Body of pancreas (tissue), 4 donors: ENCODE measurements around the gene TFRC. TPM values are rescaled to one million over a fixed set of nuclear protein-coding genes. Genes with fewer than 3 reads are reported as not detected.
"Not testable (repeated sequence)": the region's sequence is repeated elsewhere in the genome, so short reads cannot be mapped to it uniquely, and the experiment has no call there.

Experiments
- ATAC-seq: fragments of 150-250 bp; one replicate; pipeline ENCODE4 v1.9.1; 2016
- DNase-seq, 4 donors: peaks; one replicate each; pipeline ENCODE4 v3.0.0-alpha.2; 2019
- H3K27ac ChIP-seq, 4 donors: fragments of 200-600 bp; sonication (generic); 1 replicate in 3 of 4; 2 replicates in 1 of 4; pipeline versions ENCODE4 v1.5.1 to v1.6.1; 2016 to 2019; ENCODE audit warnings: mild to moderate bottlenecking in 1 of 4, mixed read lengths in 1 of 4, moderate library complexity in 1 of 4
- H3K27me3 ChIP-seq, 2 donors: fragments of 200-600 bp; sonication (generic); one replicate each; pipeline ENCODE4 v1.6.0; 2016; ENCODE audit warnings: mild to moderate bottlenecking in 1 of 2
- H3K36me3 ChIP-seq, 2 donors: fragments of 200-600 bp; sonication (generic); replicated peaks in 1 of 2; 2 replicates each; pipeline ENCODE4 v1.5.1; 2016; ENCODE audit warnings: low read depth in 2 of 2; ENCODE audit not compliant: insufficient read depth in 1 of 2
- H3K4me1 ChIP-seq: fragments of 200-600 bp; sonication (generic); one replicate; pipeline ENCODE4 v1.6.0; 2016
- H3K4me3 ChIP-seq, 2 donors: fragments of 200-600 bp; sonication (generic); 1 replicate in 1 of 2; 2 replicates in 1 of 2; pipeline ENCODE4 v1.5.1; 2016 to 2019
- H3K9me3 ChIP-seq, 3 donors: fragments of 200-600 bp; sonication (generic); 1 replicate in 2 of 3; 2 replicates in 1 of 3; pipeline ENCODE4 v1.5.1; 2016
- POLR2A ChIP-seq, 3 donors: fragments of 450-650 bp; IDR thresholded peaks; one replicate each; pipeline ENCODE4 v1.6.1; 2016; ENCODE audit warnings: antibody characterized with exemption in 3 of 3, mild to moderate bottlenecking in 2 of 3
- WGBS, 2 donors: methylation state at CpG; one replicate each; pipeline ENCODE4 v1.1.5; 2017; 5-methylcytosine and 5-hydroxymethylcytosine counted together
- intact Hi-C: fragments of 100-400 bp; cut with DNase I; formaldehyde crosslinking; loops from one replicate; pipeline ENCODE4 v1.15.1; 2023
- total RNA-seq, 2 donors: library from RNA; depleted of rRNA; stranded (reverse); fragments of >200 nt; gene quantifications; one replicate each; pipeline ENCODE4 v1.1.0, GENCODE V29; 2016
- TF ChIP-seq, protein P1 (sequence below), 7 experiments: fragments of 450-650 bp in 4 of 7; fragments of 200-600 bp in 3 of 7; sonication (generic) in 3 of 7; IDR thresholded peaks; one replicate each; pipeline ENCODE4 v1.5.1; 2016 to 2019; ENCODE audit warnings: antibody characterized with exemption in 7 of 7

TFRC gene
- total RNA-seq, 2 donors from 2014 or later, result 23.6 to 51.7 TPM

DNA sequence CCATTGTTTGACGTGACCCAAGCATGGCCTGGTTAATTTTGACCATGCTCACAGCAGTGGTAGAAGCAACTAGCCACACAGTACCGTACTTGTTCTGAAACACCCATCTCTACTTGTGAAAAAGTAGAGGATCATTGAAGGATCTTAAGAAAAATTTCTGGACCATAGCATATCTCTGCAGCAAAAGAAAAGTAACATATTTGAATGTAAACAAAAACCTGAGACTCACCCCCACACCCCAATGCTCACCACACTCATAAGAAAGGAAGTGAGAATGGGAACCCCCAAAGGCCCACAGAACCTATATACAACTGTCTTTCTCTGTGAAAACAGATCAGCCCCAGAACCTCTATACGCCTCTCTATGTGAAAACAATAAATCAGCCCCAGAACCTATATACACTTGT, 33.8 kb upstream of the TFRC start:
- Histone ChIP-seq H3K9me3 (no peaks in the 10 kb centered on the region), H3K27ac (no peak overlapping the region), H3K4me1 (no peaks in the 10 kb centered on the region), H3K36me3 (no peaks in the 10 kb centered on the region), H3K27me3 (no peaks in the 10 kb centered on the region), H3K4me3 (no peak overlapping the region)
- no peak for TF ChIP-seq POLR2A (IDR thresholded peaks at IDR 0.05)
- TF ChIP-seq, protein P1, sequence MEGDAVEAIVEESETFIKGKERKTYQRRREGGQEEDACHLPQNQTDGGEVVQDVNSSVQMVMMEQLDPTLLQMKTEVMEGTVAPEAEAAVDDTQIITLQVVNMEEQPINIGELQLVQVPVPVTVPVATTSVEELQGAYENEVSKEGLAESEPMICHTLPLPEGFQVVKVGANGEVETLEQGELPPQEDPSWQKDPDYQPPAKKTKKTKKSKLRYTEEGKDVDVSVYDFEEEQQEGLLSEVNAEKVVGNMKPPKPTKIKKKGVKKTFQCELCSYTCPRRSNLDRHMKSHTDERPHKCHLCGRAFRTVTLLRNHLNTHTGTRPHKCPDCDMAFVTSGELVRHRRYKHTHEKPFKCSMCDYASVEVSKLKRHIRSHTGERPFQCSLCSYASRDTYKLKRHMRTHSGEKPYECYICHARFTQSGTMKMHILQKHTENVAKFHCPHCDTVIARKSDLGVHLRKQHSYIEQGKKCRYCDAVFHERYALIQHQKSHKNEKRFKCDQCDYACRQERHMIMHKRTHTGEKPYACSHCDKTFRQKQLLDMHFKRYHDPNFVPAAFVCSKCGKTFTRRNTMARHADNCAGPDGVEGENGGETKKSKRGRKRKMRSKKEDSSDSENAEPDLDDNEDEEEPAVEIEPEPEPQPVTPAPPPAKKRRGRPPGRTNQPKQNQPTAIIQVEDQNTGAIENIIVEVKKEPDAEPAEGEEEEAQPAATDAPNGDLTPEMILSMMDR (IDR thresholded peaks at IDR 0.05), result no peak
- intact Hi-C loops, result no loop called here
- 82 to 89% methylated on average over 3 of the region's 3 CpGs for WGBS, 2 donors
- DNase-seq, result no peak
- ATAC-seq, result no peak

DNA sequence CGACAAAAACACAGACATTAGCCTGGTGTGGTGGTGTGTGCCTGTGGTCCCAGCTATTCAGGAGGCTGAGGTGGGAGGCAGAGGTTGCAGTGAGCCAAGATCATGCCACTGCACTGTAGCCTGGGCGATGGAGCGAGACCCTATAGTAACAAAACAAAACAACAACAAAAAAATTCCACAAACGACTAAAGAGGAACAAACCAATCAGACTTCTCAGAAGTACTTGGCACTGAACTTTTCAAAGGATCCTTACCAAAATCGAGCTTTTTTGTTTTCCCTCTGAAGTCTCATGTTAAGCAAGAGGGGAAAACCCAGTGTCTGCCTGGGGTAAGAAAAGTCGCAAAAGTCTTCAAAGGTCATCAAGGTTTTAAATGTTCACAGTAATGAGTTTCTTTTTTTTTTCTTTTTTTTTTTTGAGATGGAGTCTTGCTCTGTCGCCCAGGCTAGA, 30.1 kb upstream of the TFRC start:
- no peak for DNase-seq
- no peak for TF ChIP-seq POLR2A (IDR thresholded peaks at IDR 0.05)
- TF ChIP-seq, protein P1 (IDR thresholded peaks at IDR 0.05), result no peak
- no peak for ATAC-seq
- Histone ChIP-seq H3K4me3 (no peak overlapping the region), H3K27me3 (no peaks in the 10 kb centered on the region), H3K36me3 (no peaks in the 10 kb centered on the region), H3K9me3 (no peaks in the 10 kb centered on the region), H3K27ac (no peak overlapping the region), H3K4me1 (no peaks in the 10 kb centered on the region)
- 54 to 65% methylated on average over 7 of the region's 7 CpGs for WGBS, 2 donors
- intact Hi-C loops, result no loop called here

DNA sequence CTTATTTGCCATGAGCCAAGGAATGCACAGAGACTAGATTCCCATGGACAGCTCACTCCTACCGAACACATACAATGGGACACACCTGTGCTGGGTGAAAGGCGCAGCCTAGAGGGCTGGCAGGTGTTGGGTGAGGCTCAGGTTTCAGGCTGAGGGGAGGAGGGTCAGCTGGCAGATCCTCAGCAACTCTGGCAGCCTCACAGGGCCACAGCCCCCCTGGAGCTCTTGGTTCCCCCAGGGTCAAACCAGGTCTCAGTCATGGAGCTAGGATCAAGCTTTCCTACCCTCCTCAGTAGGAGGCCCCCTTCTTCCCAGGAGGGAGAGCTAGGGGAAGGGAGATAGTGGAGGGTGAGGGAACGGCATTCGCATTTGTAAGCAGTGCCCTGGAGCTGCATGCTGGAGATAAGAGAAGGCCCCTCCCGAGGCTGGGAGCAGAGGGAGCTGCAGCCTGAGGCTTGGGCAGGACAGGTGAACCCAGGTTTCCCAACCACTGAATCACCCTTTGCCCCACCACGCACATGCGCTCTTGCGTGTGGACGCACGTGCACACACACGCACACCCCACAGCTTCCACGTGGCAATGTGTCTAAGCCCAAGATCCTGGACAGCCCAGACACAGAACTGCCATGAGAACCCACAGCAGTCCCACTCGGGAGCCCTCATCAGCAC, 26.3 kb upstream of the TFRC start:
- H3K9me3 ChIP-seq, result no peaks in the 10 kb centered on the region
- H3K36me3 ChIP-seq, result no peaks in the 10 kb centered on the region
- no peak overlapping the region for H3K27ac ChIP-seq
- intact Hi-C loops, result no loop called here
- H3K4me1 ChIP-seq, result no peaks in the 10 kb centered on the region
- 62 to 80% methylated on average over 3 to 13 of the region's 13 CpGs for WGBS, 2 donors
- no peak for ATAC-seq
- no peaks in the 10 kb centered on the region for H3K27me3 ChIP-seq
- TF ChIP-seq, protein P1 (IDR thresholded peaks at IDR 0.05), result no peak
- no peak for TF ChIP-seq POLR2A (IDR thresholded peaks at IDR 0.05)
- H3K4me3 ChIP-seq, result no peak overlapping the region
- no peak for DNase-seq

DNA sequence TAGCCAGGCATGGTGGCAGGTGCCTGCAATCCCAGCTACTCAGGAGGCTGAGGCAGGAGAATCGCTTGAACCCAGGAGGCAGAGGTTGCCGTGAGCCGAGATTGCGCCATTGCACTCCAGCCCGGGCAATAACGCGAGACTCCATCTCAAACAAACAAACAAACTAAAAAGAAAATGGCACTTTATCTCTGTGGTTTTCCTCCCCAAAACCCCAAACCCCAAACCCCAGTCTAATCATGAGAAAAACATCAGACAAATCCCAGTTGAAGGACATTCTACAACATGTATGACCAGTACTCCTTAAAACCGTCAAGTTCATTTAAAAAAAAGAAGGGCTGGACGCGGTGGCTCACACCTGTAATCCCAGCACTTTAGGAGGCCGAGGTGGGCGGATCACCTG, 22.8 kb upstream of the TFRC start:
- ATAC-seq, H3K4me3 ChIP-seq, H3K27me3 ChIP-seq, H3K27ac ChIP-seq, H3K9me3 ChIP-seq, H3K36me3 ChIP-seq, DNase-seq, H3K4me1 ChIP-seq, intact Hi-C loops: not testable (repeated sequence)
- WGBS, 2 donors, result 78 to 87% methylated on average over 12 of the region's 12 CpGs

DNA sequence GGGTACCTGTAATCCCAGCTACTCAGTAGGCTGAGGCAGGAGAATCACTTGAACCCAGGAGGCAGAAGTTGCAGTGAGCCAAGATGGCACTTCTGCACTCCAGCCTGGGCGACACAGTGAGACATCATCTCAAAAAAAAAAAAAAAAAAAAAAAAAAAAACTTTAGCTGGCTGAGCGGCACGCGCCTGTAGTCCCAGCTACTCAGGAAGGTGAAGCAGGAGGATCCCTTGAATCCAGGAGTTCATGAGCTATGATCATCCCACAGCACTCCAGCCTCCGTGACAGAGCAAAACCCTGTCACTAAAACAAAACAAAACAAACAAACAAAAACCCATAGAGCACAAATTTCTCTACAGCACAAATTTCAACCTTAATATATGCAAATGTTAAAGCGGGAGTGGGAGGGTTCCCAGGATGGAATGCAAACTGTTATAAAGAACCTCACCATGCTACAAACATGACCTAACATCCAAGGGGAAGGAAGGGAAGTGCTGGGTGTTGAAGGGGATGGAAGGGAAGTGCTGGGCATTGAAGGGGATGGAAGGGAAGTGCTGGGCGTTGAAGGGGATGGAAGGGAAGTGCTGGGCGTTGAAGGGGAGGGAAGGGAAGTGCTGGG, 16.6 kb upstream of the TFRC start:
- DNase-seq, ATAC-seq, H3K36me3 ChIP-seq, H3K4me3 ChIP-seq, intact Hi-C loops, H3K27me3 ChIP-seq, H3K9me3 ChIP-seq, H3K27ac ChIP-seq: not testable (repeated sequence)
- H3K4me1 ChIP-seq, result peaks cover 11% of the 10 kb centered on the region
- WGBS, 2 donors, result 64 to 72% methylated on average over 8 of the region's 8 CpGs
